Medulla oblongata (tissue), 1 donor: ENCODE measurements around the gene POLR2F.
"Not testable (repeated sequence)": the region's sequence is repeated elsewhere in the genome, so short reads cannot be mapped to it uniquely, and the experiment has no call there.

Source experiments
- DNase-seq: peaks from one replicate; pipeline ENCODE4 v3.0.0-alpha.2; 2015; ENCODE audit errors: extremely low spot score

POLR2F gene

DNA sequence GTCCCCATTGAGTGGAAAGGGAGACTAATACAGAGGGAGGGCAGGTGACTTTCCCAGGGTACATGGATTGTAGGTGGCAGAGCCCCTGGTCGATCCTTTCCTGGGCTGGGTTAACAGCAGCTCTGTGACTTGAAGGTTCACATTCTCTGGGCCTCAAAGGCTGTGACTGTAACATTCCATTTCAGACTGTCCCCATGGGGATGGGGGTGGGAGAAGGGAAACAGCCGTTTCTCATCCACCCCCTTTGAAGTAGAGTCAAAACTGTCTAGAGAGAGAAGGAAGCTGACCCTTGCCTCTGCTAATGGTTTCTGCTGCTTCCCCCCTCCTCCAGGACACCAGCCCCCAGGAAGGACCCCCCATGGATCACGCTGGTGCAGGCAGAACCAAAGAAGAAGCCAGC lies 28.2 kb upstream of the POLR2F start:
- DNase-seq: no peak

GRCh38 chr22:37925767-37926166 lies 27.7 kb upstream of the POLR2F start:
- no peak for DNase-seq

- DNase-seq: no peak
Measured at GRCh38 chr22:37926358-37926757, 27.1 kb upstream of the POLR2F start.

DNA sequence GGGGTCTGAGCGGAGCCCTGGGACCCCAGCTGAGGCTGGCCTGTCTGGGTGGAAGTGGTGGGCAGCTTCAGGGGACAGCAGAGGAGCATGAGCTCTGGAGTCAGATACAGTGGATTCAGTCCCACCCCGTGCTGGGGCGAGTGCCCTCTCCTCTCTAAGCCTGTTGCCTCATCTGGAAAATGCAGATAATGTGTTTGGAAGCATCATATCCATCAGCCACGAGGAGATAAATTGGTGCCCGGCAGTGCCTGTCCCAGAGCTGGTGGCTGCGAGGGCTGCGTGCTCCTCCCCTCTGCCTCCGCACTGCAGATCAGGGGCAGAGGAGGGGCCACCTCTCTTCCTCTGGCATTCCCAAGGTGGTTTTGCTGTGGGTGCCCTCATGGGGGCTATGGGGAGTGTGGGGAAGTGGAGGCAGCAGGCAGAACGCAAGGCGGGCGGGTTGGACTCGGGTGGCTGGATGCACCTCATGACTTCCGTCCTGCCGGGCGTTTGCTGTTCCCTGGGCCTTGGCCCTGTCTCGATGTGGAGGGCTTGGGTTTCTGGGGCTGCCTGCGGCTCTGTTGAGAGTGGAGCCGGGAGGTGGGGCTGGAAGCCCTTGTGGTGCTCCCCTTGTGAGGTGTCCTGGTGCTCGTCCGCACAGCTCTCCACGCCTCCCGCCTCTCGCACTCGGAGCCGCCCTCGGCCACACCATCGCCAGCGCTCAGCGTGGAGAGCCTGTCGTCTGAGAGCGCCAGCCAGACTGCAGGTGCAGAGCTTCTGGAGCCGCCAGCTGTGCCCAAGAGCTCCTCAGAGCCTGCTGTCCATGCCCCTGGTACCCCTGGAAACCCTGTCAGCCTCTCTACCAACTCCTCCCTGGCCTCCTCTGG lies 26.5 kb upstream of the POLR2F start:
- no peak for DNase-seq

- no peak for DNase-seq
Measured at GRCh38 chr22:37927637-37927936, 25.9 kb upstream of the POLR2F start.

DNA sequence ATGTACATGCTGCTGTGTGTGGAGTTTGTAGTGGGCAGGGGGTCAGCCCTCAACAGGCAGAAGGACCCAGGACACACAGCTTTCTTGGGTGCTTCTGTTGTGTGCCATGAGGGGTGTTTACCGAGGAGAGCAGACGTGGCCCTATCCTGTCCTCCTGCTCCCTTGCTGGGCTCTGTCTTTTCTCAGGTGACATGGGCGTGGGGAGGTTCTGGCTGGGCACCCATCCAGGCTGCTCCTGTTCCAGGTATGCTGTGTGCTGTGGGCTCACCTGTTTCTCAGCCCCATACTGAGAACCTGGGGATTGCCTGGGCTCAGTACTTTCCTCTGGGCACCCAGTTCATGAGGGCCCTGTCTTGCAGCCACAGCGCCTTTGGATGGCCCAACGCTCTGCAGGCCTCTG lies 24.1 kb upstream of the POLR2F start:
- DNase-seq: no peak

GRCh38 chr22:37930270-37930951 lies 23.1 kb upstream of the POLR2F start:
- peak; percentile 51 for DNase-seq

DNA sequence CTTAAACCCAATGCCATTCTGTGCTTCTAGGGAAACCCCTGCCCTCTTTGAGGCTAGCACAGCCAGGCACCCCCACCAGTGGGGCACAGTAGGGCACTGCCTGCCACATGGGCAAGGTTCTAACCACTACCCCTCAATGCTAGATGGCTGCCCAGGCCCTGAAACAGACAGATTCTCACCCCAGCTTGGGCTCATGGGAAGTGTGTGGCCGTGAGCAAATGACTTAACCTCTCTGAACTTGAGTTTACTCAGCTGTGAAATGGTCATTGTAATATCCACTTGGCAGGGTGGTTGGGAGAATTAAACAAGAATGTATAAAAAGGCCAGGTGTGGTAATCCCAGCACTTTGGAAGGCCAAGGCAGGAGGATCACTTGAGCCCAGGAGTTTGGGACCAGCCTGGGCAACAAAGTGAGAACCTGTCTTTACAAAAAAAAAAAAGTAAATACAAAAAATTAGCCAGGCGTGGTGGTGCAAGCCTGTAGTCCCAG lies 22.5 kb upstream of the POLR2F start:
- no peak for DNase-seq

GRCh38 chr22:37931893-37932389 lies 21.6 kb upstream of the POLR2F start:
- no peak for DNase-seq

DNA sequence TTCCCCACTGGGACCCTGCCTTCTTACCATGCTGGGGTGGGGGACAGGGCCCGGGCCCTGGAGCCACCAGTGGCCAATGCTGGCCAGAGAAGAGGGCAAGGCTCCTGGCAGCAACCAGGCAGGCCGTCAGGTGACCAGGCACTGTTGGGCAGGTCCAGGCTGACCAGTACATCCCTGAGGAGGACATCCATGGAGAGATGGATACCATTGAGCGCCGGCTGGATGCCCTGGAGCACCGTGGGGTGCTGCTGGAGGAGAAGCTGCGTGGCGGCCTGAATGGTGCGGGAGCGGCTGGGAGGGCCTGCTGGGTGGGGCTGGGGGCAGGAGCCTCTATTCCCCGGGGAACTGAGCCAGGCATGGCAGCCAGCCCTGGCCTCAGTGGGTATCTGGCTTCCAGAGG lies 21.1 kb upstream of the POLR2F start:
- DNase-seq: no peak

- no peak for DNase-seq
Measured at GRCh38 chr22:37932821-37933578, 20.5 kb upstream of the POLR2F start.

DNA sequence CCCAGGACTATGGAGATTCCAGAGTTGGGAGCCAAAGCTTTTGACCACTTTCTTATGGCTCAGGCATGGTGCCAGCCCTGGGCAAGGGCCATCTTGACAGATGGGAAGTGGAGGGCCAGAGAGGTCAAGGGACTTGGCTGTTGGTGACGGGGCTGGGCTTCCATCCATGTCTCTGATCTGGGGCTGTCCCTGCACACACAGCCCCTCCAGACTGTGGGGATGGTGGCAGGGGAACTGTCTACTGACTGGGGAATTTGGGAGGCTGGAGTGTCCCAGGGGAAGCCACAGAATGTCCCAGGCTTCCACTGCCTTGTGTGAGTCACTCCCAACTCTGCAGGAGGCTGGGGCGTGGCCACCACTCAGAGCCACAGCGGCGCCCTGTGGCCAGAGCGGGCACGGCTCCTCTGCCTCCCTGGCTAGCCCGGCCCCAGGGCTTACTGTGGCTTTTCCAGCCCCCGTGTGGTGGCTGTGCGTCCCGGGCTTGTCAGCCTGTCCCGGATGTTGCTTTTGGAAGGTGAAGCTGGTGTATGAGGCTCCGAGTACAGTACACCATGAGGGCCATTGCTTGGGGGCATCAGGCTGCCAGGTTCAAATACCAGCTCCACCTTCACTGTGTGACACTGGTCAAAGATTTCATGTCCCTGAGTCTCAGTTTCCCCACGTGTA lies 19.7 kb upstream of the POLR2F start:
- DNase-seq: peak; percentile 90

- no peak for DNase-seq
Measured at GRCh38 chr22:37940698-37941376, 12.7 kb upstream of the POLR2F start.

GRCh38 chr22:37942133-37942532 lies 11.4 kb upstream of the POLR2F start:
- DNase-seq: no peak

GRCh38 chr22:37943136-37943824 lies 10.2 kb upstream of the POLR2F start:
- DNase-seq: no peak

DNA sequence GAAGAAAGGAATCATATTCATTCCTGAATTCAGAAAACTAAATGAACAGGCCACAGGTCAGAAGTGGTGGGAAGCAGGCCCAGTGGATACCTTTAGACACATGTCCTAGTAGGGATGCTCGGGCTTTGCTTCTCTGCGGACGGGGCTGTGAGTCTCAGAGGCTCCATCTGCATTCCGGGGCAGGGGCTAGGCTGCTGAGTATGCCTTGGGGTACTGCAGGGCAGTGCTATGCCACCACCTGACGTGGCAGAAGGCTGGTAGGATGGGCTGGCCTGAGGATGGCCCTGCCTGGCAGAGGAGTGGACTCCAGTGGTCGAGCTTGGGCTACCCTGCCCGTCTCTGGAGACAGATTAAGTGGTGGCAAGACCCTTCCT lies 9.7 kb upstream of the POLR2F start:
- no peak for DNase-seq

- DNase-seq: not testable (repeated sequence)
Measured at GRCh38 chr22:37944423-37944822, 9.1 kb upstream of the POLR2F start.

DNA sequence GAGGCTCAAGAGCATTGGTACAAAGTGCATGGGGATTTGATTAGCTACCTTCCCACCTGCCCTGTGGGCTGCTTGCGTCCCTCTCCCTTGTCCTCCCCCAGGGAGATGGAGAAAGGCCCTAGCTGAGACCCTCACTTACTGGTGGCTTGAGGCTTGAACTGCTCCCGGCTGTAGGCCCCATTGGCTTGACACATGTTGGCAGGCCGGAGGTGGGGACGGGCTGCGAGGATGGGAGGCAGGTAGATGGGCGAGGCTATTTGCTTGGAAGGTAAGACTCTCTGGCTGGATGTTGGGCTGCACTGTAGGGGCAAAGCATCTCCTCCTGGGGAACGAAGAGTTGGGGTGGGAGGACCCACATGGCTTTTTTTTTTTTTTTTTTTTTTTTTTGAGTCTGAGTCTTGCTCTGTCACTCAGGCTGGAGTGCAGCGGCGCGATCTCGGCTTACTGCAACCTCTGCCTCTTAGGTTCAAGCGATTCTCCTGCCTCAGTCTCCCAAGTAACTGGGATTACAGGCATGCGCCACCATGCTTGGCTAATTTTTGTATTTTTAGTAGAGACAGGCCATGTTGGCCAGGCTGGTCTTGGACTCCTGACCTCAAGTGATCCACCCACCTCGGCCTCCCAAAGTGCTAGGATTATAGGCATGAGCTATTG lies 6.2 kb upstream of the POLR2F start:
- DNase-seq: not testable (repeated sequence)

- DNase-seq: no peak
Measured at GRCh38 chr22:37951305-37951704, 2.2 kb upstream of the POLR2F start.

DNA sequence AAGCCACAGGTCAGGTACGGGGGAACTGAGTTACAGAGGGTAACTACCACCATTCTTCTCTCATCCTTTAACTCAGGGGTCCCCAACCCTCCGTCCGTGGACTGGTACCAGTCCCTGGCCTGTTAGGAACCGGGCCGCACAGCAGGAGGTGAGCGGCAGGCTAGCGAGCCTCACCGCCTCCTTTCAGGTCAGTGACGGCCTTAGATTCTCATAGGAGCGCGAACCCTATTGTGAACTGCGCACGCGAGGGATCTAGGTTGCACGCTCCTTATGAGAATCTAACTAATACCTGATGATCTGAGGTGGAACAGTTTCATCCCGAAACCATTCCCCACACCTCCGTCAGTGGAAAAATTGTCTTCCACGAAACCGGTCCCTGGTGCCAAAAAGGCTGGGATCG lies 870 bp upstream of the POLR2F start:
- not testable (repeated sequence) for DNase-seq
